ENCODE data around the gene PROX1. TPM values are rescaled to one million over a fixed set of nuclear protein-coding genes. Genes with fewer than 3 reads are reported as not detected.

Gene PROX1
- total and polyA plus RNA-seq, 2 donors (not counting 1 experiment from before 2014, with no cell fraction given) = 0.24 to 3.8 TPM

DNA sequence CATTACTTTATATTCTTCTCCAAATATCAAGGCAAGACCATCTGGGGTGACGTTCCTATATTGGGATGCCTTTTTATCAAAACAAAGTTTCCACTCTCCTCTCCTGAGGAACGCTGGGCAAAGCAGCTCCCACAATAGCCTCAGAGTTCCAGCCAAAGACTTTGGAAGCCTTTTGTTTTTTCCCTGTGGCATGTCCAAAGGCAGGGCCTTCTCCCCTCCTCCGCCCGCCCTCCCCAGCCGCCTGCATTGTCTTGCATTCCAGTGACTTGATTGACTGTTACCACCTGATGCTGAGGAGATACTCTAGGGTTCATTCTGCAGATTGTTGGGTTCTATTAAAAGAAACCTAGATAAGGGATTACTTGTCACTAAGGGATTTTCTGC lies 43.5 kb downstream of the PROX1 start:
- no peak for ATAC-seq (ENCODE audit: low read depth)
- Mint-ChIP-seq H3K27ac (no peak overlapping the region), H3K9me3 (ENCODE audit: insufficient read depth) (no peaks in the 10 kb centered on the region), H3K4me1 (no peaks in the 10 kb centered on the region), H3K27me3 (no peaks in the 10 kb centered on the region), H3K4me3 (no peak overlapping the region)
- Histone ChIP-seq H3K9ac (ENCODE audit: low read length) (no peak overlapping the region), H3K79me2 (ENCODE audit: control insufficient read depth, insufficient read depth, low read length) (no peaks in the 10 kb centered on the region), H3K4me1 (ENCODE audit: control insufficient read depth in 2 of 2, insufficient read depth in 2 of 2, low read length in 2 of 2) (no peaks in the 10 kb centered on the region), H3K4me3 (ENCODE audit: control extremely low read depth in 1 of 5, extremely low read depth in 1 of 5, insufficient read depth in 1 of 5, low read depth in 2 of 5, low read length in 4 of 5) (no peak overlapping the region), H3K9me3 (ENCODE audit: control extremely low read depth in 1 of 3, control insufficient read depth in 2 of 3, insufficient read depth in 1 of 3, low read length in 2 of 3) (no peaks in the 10 kb centered on the region), H3K27me3 (replicated peaks in 1 of 4; ENCODE audit: control extremely low read depth in 1 of 4, control insufficient read depth in 3 of 4, insufficient read depth in 4 of 4, low read length in 3 of 4) (no peaks in the 10 kb centered on the region), H3K27ac (ENCODE audit: low read length in 2 of 2) (no peak overlapping the region), H3K36me3 (replicated peaks in 1 of 2; ENCODE audit: control extremely low read depth in 1 of 2, control insufficient read depth in 1 of 2, extremely low read depth in 1 of 2, insufficient read depth in 2 of 2, low read length in 1 of 2) (no peaks in the 10 kb centered on the region), H3K4me2 (replicated peaks; ENCODE audit: low read depth, low read length, poor library complexity, severe bottlenecking) (no peak overlapping the region), H4K20me1 (ENCODE audit: control insufficient read depth, insufficient read depth, low read length, poor library complexity, severe bottlenecking) (no peaks in the 10 kb centered on the region), H2AFZ (ENCODE audit: insufficient read depth, low read depth, low read length, poor library complexity, severe bottlenecking) (no peak overlapping the region)
- intact Hi-C loops (cut with micrococcal nuclease) = no loop called here
- no peak for DNase-seq
- 76% methylated on average over 4 of the region's 5 CpGs for WGBS (ENCODE audit: insufficient coverage)
- ChIA-PET CTCF (no interaction called here), POLR2A (no interaction called here)
- TF ChIP-seq EZH2 (IDR thresholded peaks at IDR 0.05; ENCODE audit: borderline replicate concordance, insufficient read depth, low read depth, low read length, poor library complexity, severe bottlenecking) = no peak
- TF ChIP-seq, protein P1, sequence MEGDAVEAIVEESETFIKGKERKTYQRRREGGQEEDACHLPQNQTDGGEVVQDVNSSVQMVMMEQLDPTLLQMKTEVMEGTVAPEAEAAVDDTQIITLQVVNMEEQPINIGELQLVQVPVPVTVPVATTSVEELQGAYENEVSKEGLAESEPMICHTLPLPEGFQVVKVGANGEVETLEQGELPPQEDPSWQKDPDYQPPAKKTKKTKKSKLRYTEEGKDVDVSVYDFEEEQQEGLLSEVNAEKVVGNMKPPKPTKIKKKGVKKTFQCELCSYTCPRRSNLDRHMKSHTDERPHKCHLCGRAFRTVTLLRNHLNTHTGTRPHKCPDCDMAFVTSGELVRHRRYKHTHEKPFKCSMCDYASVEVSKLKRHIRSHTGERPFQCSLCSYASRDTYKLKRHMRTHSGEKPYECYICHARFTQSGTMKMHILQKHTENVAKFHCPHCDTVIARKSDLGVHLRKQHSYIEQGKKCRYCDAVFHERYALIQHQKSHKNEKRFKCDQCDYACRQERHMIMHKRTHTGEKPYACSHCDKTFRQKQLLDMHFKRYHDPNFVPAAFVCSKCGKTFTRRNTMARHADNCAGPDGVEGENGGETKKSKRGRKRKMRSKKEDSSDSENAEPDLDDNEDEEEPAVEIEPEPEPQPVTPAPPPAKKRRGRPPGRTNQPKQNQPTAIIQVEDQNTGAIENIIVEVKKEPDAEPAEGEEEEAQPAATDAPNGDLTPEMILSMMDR (IDR thresholded peaks at IDR 0.05) = no peak

DNA sequence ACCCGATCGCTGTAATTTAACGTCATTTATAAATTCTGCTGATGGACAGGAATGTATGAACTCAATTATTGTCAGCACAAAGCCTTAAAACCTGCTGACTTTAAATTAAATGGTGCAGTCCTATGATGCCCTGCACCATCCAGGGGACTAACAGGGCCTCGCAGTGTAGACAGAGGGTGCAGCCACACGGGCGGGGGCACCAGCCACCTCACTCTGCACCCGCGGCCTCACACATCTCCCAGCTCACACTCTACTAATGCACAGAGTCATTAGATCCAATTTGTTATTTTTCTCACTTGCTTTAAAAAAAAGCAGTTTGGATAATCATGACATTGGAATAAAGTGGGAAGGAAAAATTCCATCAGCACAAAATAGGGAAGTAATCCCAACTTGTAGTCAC lies 49.7 kb downstream of the PROX1 start:
- no peak for TF ChIP-seq EZH2 (IDR thresholded peaks at IDR 0.05; ENCODE audit: borderline replicate concordance, insufficient read depth, low read depth, low read length, poor library complexity, severe bottlenecking)
- TF ChIP-seq, protein P1 (IDR thresholded peaks at IDR 0.05) = no peak
- 91% methylated on average over 4 of the region's 8 CpGs for WGBS (ENCODE audit: insufficient coverage)
- no peak overlapping the region for H3K27ac Mint-ChIP-seq
- ChIA-PET POLR2A (no interaction called here), CTCF (no interaction called here)
- H3K27me3 Mint-ChIP-seq = no peaks in the 10 kb centered on the region
- H3K9me3 ChIP-seq (ENCODE audit: control extremely low read depth in 1 of 3, control insufficient read depth in 2 of 3, insufficient read depth in 1 of 3, low read length in 2 of 3) = no peaks in the 10 kb centered on the region
- no peaks in the 10 kb centered on the region for H3K9me3 Mint-ChIP-seq (ENCODE audit: insufficient read depth)
- no peak overlapping the region for H3K4me3 Mint-ChIP-seq
- no peaks in the 10 kb centered on the region for H3K79me2 ChIP-seq (ENCODE audit: control insufficient read depth, insufficient read depth, low read length)
- no peak overlapping the region for H3K4me2 ChIP-seq (replicated peaks; ENCODE audit: low read depth, low read length, poor library complexity, severe bottlenecking)
- H3K4me3 ChIP-seq (ENCODE audit: control extremely low read depth in 1 of 5, extremely low read depth in 1 of 5, insufficient read depth in 1 of 5, low read depth in 2 of 5, low read length in 4 of 5) = no peak overlapping the region
- no peaks in the 10 kb centered on the region for H3K27me3 ChIP-seq (replicated peaks in 1 of 4; ENCODE audit: control extremely low read depth in 1 of 4, control insufficient read depth in 3 of 4, insufficient read depth in 4 of 4, low read length in 3 of 4)
- no peak overlapping the region for H2AFZ ChIP-seq (ENCODE audit: insufficient read depth, low read depth, low read length, poor library complexity, severe bottlenecking)
- no peak for ATAC-seq (ENCODE audit: low read depth)
- intact Hi-C loops (cut with micrococcal nuclease) = no loop called here
- no peak for DNase-seq
- H3K27ac ChIP-seq (ENCODE audit: low read length in 2 of 2) = no peak overlapping the region
- H3K4me1 ChIP-seq (ENCODE audit: control insufficient read depth in 2 of 2, insufficient read depth in 2 of 2, low read length in 2 of 2) = no peaks in the 10 kb centered on the region
- H3K36me3 ChIP-seq (replicated peaks in 1 of 2; ENCODE audit: control extremely low read depth in 1 of 2, control insufficient read depth in 1 of 2, extremely low read depth in 1 of 2, insufficient read depth in 2 of 2, low read length in 1 of 2) = no peaks in the 10 kb centered on the region
- no peaks in the 10 kb centered on the region for H4K20me1 ChIP-seq (ENCODE audit: control insufficient read depth, insufficient read depth, low read length, poor library complexity, severe bottlenecking)
- H3K9ac ChIP-seq (ENCODE audit: low read length) = no peak overlapping the region
- H3K4me1 Mint-ChIP-seq = no peaks in the 10 kb centered on the region

All from B cell (primary cell).